Suppressor macrophage treated with lipopolysaccharide for 1 hour (primary cell): ENCODE measurements around the gene HS2ST1.
"Not testable (repeated sequence)": the region's sequence is repeated elsewhere in the genome, so short reads cannot be mapped to it uniquely, and the experiment has no call there.

Experiments used
- DNase-seq, 3 donors: peaks; one replicate each; pipeline ENCODE4 v3.0.0-alpha.2; 2020 to 2022

The HS2ST1 gene

DNA sequence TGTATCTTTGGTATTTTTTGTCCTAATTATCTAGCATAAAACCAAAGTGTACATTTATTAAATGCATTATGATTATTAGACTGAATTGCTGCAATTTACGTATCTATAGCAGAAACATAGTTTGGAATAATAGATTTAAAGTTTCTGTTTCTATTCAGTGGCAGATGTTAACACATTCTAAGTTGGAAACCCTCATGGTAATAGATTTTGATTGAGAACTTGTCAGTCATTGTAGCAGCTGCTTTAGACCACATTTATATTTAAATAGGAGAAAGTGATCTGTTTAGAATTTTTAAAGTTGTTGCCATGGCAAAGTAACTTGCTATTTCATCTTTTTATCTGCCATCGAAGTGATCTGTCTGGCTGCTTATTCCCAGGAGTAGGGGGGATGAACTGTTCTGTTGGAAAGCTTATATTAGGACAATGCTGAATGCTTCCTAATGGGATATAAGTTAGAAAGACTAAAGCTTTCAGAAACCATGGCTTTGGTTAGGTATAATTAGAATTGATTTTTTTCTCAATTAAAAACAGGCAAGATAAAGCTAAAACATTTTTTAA, 61.6 kb downstream of the HS2ST1 start:
- no peak for DNase-seq

DNA sequence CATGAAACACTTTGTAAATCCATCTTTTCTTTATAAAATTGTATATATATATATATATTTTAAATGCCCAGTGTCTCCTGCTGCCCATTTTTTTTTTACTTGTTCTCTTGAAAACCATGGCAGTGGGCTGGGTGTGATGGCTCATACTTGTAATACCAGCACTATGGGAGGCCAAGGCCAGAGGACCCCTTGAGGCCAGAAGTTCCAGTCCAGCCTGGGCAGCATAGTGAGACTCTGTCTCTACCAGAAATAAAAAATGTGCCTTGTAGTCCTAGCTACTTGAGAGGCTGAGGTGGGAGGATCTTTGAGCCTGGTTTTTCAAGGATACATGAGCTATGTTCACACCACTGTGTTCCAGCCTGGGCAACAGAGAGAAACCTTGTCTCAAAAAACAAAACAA, 62.2 kb downstream of the HS2ST1 start:
- DNase-seq = no peak

DNA sequence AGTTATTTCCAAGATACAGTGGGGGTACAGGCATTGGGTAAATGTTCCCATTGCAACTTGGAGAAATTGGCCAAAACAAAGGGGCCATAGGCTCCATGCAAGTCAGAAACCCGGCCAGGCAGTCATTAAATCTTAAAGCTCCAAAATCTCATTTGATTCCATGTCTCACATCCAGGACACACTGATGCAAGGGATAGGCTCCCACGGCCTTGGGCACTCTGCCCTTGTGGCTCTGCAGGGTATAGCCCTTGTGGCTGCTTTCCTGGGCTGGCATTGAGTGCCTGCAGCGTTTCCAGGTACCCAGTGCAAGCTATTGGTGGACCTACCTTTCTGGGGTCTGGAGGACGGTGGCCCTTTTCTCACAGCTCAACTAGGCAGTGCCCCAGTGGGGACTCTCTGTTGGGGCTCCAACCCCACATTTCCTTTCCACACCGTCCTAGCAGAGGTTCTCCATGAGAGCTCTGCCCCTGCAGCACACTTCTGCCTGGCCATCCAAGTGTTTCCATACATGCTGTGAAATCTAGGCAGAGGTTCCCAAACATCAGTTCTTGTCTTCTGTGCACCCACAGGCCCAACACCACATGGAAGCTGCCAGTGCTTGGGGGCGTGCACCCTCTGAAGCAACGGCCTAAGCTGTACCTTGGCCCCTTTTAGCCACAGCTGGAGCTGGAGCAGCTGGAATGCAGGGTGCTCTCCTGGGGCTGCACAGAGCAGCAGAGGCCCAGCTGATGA, 67.2 kb downstream of the HS2ST1 start:
- no peak for DNase-seq

DNA sequence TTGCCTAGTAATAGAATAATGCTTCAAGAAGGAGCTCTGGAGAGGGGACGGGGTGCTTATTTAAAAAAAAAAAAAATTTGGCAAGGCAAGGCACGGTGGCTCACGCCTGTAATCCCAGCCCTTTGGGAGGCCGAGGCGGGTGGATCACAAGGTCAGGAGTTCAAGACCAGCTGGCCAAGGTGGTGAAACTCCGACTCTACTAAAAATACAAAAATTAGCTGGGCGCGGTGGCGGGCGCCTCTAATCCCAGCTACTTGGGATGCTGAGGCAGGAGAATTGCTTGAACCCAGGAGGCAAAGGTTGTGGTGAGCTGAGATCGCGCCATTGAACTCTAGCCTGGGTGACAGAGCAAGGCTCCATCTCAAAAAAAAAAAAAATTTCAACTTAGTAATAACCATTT, 69.2 kb downstream of the HS2ST1 start:
- not testable (repeated sequence) for DNase-seq

DNA sequence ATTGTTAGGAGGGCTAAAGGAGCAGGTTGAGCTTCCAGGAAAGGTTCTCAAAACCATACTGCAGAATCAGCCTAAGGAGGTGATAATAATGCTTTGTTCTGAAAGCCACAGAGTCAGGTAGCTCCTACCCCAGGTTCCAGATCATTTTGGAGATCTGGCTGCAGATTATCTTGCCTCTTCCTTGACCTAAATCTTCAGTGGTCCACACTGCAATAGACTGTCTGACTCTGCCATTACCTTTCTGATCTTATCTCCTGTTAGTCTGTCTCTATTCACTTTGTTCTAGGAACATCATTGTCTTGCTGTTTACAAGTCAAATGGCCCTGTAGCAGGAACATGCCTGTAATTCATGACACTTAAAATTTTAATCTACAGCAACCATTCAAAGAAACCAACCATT, 73.0 kb downstream of the HS2ST1 start:
- DNase-seq = no peak

DNA sequence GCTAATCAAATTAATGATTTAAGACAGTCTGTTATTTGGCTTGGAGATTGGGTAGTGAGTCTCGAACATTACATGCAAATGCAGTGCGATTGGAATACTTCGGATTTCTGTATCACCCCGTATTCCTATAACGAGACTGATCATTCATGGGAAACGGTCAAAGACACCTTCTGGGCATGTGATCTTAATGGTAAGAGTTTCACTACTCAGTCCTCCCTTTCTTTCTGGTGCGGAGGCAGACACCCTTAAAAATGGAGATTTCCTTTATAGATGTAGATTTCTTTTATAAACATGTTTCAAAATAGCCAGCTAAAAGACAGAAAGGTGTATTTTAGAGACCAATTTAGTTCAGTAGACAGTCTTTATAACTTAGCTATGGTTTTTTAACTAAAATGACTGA, 74.4 kb downstream of the HS2ST1 start:
- DNase-seq = no peak

DNA sequence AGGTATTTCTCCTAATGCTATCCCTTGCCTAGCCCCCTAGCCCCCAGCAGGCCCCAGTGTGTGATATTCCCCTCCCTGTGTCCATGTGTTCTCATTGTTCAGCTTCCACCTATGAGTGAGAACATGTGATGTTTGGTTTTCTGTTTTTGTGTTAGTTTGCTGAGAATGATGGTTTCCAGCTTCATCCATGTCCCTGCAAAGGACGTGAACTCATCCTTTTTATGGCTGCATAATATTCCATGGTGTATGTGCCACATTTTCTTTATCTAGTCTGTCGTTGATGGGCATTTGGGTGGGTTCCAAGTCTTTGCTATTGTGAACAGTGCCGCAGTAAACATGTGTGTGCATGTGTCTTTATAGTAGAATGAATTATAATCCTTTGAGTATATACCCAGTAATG, 75.3 kb downstream of the HS2ST1 start:
- DNase-seq = not testable (repeated sequence)

DNA sequence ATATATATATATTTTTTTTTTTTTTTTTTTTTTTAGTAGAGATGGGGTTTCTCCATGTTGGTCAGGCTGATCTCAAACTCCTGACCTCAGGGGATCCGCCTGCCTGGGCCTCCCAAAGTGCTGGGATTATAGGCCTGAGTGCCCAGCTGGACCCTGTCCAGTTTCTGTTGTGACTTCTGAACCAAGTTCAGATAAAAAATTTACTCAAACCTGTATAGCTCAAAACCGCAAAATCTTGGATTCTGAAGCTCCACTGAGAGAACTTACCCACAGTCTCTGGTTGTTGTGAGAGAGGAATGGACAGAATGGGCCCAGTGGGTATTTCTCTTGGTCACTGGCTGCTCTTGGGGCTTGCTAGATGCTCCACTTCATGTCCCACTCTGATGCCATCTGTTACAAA, 76.4 kb downstream of the HS2ST1 start:
- DNase-seq = no peak

DNA sequence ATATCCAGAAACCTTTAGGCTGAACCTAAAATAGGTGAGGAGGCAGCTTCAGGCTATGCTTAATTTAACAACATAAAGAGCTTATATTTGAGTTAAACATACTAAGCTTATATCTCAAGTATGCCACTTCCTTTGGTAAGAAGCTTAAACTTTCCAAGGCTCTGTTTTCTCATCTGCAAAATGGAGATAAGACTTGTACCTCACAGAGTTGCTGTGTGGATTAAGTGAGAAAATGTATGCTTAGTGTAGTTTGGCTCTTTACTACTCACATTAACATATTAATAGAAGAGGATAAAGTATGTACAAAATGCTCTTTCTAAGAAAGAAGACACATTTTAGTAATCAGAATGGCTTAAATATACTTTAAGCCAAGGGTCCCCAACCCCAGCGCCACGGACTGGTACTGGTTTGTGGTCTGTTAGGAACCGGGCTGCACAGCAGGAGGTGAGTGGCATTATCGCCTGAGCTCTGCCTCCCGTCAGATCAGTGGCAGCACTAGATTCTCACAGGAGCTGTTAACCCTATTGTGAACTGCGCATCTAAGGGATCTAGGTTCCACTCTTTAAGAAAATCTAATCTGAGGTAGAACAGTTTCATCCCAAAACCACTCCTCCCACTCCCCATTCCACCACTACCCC, 77.2 kb downstream of the HS2ST1 start:
- DNase-seq = no peak

DNA sequence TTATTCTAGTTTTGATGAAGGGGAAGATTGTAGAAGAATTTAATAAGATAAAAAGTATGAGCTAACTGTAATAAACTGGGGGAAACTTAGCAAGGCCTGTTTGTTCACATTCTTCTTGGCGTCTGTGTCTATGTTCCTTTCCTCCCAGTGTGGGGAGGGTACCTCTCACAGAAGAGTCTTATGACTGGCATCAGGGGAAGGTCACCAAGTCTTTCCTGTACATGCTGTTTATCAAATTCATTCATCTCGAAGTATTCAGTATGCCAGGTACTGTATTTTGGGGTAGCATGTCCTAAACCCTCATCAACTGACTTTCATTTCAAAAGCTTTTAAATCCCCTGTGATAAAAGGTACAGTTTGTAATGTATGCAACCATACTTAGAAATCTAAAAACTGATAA, 78.4 kb downstream of the HS2ST1 start:
- no peak for DNase-seq

DNA sequence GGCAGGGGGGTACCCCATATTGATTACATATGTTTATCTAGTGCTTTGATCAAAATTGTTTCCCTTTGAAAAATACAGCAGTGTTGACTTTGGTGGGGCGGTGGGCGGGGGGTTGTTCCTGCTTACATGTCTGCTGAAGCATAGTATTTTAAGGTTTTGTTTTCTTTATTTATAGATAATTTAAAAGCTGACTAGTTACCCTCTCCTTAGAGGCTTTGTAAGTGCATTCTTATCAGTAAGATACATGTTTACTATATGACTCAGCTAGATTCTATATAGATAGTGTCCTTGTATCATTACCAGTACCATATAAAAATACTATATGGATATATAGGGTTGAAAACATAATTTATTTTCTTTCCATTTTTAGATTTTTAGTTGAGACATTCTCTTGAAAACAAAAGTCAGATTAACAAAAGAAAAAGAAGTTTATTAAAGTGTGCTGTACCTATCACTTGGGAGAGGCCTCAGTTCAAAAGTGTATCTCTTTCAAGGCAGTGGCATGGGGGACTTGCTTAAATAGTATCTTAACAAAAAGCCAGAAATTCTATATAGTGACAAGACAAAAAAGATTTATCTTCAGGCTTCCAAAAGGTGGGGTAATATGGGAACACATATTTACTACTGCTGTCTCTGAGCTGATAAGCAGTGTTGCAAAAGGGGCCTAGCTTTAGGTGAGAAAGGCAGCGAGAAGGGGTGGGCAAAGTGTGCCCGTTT, 79.0 kb downstream of the HS2ST1 start:
- DNase-seq = no peak

DNA sequence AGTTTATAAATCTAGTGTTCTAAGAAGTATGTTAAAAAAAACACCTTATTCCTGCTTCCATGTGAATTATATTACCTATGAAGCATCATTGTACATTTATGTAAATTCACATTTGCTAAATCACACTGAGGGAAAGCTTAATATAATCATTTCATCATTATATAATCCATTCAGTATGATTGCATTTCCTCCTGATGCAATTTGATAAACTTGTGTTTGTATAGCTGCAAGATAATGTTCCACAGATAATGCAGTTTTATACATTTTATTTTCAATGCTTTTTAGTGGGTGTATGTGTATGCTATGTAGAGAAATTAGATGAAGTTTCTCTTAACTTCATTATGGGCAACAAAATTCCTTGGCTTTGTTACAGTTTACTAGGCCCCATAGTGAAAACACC, 79.6 kb downstream of the HS2ST1 start:
- DNase-seq = no peak

DNA sequence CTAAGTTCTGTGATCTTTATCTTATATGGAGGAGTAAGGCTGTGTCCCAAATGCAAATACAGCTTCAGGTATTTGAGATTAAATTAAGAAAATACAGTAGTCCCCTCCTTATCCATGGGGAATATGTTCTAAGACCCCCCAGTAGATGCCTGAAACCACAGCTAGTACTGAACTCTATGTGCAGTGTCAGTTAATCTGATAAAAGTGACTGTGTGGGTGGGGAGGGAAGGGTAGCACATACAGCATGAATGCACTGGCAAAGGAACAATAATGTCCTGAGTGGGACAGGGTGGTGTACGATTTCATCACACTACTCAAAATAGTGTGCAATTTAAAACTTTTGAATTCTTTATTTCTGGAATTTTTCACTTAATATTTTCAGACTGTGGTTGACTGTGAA, 83.1 kb downstream of the HS2ST1 start:
- DNase-seq = no peak

DNA sequence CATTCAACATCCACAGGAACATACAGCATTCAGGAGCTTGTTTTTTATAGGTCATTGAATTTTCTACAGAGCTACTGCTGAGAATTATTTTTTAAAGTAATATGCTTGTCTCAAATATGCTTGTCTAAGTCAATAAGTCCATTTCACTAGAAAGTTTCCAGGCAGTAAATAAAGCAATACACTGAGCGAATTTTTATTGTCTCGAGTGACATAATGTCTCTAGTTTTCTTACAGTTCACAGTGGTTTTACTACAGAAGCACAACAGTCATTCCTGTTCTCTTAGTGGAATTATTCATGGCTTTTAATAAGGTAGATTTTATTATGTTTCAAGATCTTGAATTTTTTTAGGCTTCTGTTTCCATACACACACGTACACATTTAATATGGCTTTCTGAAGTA, 83.8 kb downstream of the HS2ST1 start:
- DNase-seq = no peak

DNA sequence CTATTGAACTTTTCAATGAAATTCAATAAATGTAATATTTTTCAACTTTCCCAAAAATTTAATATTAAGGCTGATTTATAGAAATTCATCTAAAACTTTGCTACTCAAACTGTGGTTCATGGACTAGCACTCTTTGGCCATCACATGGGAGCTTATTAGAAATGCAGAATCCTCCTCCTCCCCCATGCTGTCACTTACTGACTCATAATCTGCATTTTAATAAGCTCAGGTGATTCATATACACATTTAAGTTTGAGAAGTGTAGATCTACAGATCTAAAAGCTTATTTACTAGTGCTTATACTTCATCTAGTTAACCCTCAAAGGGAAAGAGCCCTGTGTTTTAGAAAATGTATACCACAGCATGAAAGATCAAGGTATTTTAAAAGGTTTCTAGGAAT, 84.3 kb downstream of the HS2ST1 start:
- DNase-seq = no peak

DNA sequence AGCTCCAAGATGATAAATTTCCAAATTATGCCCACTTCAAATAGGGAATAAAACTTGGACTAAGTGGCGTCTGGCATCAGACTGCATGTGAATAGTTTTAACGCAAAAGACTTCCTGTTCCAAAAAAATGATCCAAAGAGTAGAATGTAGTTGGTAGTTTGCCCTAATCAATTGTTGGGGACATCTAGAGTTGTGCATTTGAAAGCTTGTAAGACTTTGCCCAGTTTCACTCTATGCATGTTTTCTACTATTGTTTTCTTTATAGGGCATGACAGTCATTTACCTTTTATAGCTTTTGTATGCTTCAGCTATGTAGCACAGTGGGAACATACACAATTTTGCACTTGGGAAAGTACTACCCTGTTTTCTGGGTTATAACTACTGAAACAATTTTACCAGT, 86.0 kb downstream of the HS2ST1 start:
- no peak for DNase-seq

DNA sequence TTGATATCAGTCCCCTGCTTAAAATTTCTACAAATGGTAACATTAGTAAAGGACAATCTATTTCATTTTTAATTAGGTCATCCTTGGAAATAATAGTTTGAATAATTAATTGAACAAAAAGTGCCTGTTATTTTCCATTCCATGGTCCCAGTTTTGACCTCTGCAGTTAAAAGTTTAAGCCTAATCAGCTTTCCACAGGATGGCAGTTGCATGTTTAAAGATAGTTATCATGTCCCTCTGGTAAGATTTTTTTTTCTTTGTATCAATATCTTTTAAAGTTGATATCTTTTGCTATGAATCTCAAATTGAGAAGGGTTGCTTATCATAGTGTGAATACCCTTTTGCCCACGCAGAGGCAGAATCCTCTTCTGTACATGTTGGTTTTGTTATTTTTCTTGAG, 90.4 kb downstream of the HS2ST1 start:
- DNase-seq = no peak

DNA sequence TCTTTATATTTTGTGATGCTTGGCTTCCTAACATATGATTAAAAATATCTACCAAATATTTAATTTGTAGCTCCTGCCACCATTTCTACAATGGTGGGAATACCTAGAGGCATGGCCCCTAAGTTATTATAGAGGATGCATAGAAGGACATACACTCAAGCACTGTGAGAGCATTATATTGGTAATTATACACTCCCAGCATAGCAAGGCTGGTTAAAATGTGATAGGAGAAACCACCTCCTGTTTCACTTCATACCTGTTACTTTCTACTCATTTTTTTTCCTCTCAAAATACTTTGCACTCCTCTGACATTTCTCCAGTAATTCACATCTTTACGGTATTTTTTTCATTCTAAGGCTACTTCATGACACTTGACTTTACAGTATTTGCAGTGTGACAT, 92.9 kb downstream of the HS2ST1 start:
- no peak for DNase-seq

DNA sequence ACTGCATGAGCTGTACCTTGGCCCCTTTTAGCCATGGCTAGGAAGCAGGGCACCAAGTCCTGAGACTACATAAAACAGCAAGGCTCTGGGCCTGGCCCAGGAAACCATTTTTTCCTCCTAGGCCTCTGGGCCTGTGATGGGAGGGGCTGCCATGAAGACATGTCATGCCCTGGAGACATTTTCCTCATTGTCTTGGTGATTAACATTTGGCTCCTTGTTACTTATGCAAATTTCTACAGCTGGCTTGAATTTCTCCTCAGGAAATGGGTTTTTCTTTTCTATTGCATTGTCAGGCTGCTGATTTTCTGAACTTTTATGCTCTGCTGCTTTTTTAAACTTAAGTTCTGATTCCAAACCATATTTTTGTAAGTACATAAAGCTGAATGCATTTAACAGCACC, 99.0 kb downstream of the HS2ST1 start:
- not testable (repeated sequence) for DNase-seq

DNA sequence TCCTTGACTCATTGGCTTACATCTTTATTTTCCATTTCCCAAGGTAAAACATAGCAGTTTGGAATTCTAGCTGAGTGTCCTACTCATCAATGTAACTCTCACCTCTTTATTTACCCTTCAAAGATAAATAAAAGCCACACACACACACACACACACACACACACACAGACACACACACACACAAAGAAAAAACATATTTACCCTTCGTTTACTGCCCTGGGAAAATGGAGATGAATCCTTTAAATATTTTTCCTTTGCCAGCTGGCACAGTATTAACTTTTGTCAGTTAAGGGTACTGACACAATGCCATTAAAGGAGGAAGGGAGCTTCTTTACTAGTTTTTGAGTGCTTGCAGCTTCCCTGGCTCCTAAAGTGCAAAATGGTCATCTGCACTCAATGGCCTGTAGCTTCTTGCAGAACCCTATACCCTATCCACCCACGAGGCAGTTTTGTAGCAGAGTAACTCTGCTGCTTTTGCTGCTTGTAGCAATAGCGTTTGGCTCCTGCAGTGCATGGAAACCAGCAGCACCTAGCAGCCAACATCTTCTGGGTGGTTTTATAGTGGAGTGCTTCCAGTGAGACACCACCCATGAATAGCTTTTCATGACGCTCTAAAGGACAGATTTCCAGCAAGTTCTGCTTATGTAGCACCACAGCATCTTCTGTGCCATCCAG, 103.7 kb downstream of the HS2ST1 start:
- no peak for DNase-seq

DNA sequence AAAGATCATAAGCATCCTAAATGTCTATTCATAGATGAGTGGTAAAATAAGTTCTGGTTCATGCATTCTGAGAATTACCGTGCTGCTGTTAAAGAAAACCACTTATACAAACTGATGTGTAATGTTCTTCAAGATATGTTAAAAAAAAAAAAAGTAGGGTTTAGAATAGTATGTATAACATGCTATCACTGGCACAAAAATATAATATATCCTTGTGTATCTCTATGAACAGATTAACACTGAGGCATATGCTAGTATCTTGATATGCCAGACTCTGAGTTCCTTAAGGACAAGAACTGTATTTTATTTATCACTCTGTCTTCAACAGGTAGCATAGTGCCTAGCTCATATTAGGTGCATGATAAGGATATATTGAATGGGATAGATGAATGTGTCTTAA, 108.9 kb downstream of the HS2ST1 start:
- DNase-seq = no peak

DNA sequence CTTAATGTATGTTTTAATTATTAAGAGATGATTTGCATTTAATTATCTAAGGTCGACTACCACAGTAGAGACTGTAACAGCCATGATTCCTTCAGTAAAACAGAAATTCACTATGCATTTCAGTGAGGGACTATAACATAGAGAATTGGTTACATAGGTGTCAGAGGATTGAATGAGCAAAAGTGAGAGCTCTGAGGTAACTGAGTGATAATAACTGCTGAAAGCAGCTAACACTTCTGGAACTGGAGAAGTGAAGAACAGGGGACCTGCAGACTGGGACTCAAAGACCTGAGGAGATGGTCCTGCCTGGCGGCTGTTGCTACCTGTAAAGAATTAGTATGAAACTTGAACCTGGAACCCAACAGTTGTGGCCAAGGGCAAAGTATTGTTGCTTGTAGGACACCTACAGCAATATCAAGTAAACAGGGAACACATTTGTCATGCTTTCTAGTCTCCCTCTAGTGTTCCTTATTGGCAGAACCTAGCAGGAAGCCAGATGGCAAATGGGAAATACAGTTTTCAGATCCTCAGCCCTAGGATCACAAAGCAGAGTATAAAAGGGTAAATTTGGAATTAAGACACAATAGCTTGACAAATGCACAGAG, 110.6 kb downstream of the HS2ST1 start:
- DNase-seq = peak; percentile 20 to 36 (median 23)

DNA sequence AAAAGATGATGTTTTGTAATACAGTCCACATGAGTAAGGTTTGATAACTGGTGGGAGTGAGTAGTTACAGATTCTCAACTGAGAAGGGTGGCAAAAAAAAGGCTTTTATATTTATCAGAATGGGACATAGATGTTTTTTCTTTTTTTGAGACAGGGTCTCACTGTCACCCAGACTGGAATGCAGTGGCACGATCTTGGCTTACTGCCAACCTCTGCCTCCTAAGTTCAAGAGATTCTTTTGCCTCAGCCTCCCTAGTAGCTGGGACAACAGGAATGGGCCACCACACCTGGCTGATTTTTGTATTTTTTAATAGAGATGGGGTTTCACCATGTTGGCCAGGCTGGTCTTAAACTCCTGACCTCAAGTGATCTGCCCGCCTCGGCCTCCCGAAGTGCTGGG, 113.1 kb downstream of the HS2ST1 start:
- not testable (repeated sequence) for DNase-seq
